HG02759 (cell line): Measurements from ENCODE around the gene WASHC1.
A peak's percentile ranks its signal among the peaks of the same experiment; 100 is the strongest.
"Not testable (repeated sequence)": the region's sequence is repeated elsewhere in the genome, so short reads cannot be mapped to it uniquely, and the experiment has no call there.

Experiments used
- ATAC-seq: cut with Tn5 transposase; IDR thresholded peaks from one replicate; pipeline ENCODE4 v1.9.1; 2021; ENCODE audit warnings: mild to moderate bottlenecking, moderate library complexity; ENCODE audit not compliant: unreplicated experiment

The WASHC1 gene

GRCh38 chr9:29356-29755 lies at the start of gene WASHC1:
WASHC1 (minus strand) TSS chr9:29456; CDS start chr9:24999, 4,457 bp downstream.
- not testable (repeated sequence) for ATAC-seq

- not testable (repeated sequence) for ATAC-seq
These were observed 49.1 kb upstream of the WASHC1 start for GRCh38 chr9:78333-78732.

- ATAC-seq = not testable (repeated sequence)
These were observed 47.1 kb upstream of the WASHC1 start for GRCh38 chr9:76389-76788.

GRCh38 chr9:73900-74525 lies 44.8 kb upstream of the WASHC1 start:
- not testable (repeated sequence) for ATAC-seq

GRCh38 chr9:73076-73899 lies 44.0 kb upstream of the WASHC1 start:
- not testable (repeated sequence) for ATAC-seq

- ATAC-seq = peak; percentile 80
These were observed 33.9 kb upstream of the WASHC1 start for GRCh38 chr9:63031-63629.

GRCh38 chr9:52678-53077 lies 23.4 kb upstream of the WASHC1 start:
- peak; percentile 87 for ATAC-seq

GRCh38 chr9:48190-48842 lies 19.1 kb upstream of the WASHC1 start:
- ATAC-seq = not testable (repeated sequence)

- not testable (repeated sequence) for ATAC-seq
These were observed 17.5 kb upstream of the WASHC1 start for GRCh38 chr9:46639-47271.

- ATAC-seq = not testable (repeated sequence)
These were observed 16.9 kb upstream of the WASHC1 start for GRCh38 chr9:46164-46563.

- ATAC-seq = not testable (repeated sequence)
These were observed 16.1 kb upstream of the WASHC1 start for GRCh38 chr9:45180-45878.

GRCh38 chr9:44416-44815 lies 15.2 kb upstream of the WASHC1 start:
- ATAC-seq = not testable (repeated sequence)

GRCh38 chr9:43636-44035 lies 14.4 kb upstream of the WASHC1 start:
- not testable (repeated sequence) for ATAC-seq

- ATAC-seq = not testable (repeated sequence)
These were observed 13.9 kb upstream of the WASHC1 start for GRCh38 chr9:43116-43515.

GRCh38 chr9:41819-42218 lies 12.6 kb upstream of the WASHC1 start:
- ATAC-seq = not testable (repeated sequence)

GRCh38 chr9:41261-41676 lies 12.0 kb upstream of the WASHC1 start:
- not testable (repeated sequence) for ATAC-seq

GRCh38 chr9:32308-32707 lies 3.1 kb upstream of the WASHC1 start:
- not testable (repeated sequence) for ATAC-seq

GRCh38 chr9:28775-29174 lies 481 bp downstream of the WASHC1 start:
- not testable (repeated sequence) for ATAC-seq

GRCh38 chr9:21621-22020 lies 7.6 kb downstream of the WASHC1 start:
- not testable (repeated sequence) for ATAC-seq

GRCh38 chr9:16875-17274 lies 12.4 kb downstream of the WASHC1 start:
- ATAC-seq = not testable (repeated sequence)
